CMK (cell line): ENCODE results near the gene BNIPL.

Experiments used
- DNase-seq: peaks from one replicate; pipeline ENCODE4 v3.0.0-alpha.2; 2010; ENCODE audit warnings: low read depth

BNIPL gene

GRCh38 chr1:151036356-151036755 lies at the start of gene BNIPL:
BNIPL (plus strand) TSS chr1:151036586; CDS start chr1:151036726, 140 bp downstream.
- DNase-seq, result no peak

- DNase-seq, result no peak
These were observed 48.5 kb upstream of the BNIPL start for GRCh38 chr1:150987924-150988323.

- DNase-seq, result no peak
These were observed 43.8 kb upstream of the BNIPL start for GRCh38 chr1:150992626-150993025.

- no peak for DNase-seq
These were observed 42.1 kb upstream of the BNIPL start for GRCh38 chr1:150994248-150994647.

- DNase-seq, result no peak
These were observed 40.9 kb upstream of the BNIPL start for GRCh38 chr1:150995460-150995859.

GRCh38 chr1:150995896-150996295 lies 40.5 kb upstream of the BNIPL start:
- no peak for DNase-seq

- no peak for DNase-seq
These were observed 39.1 kb upstream of the BNIPL start for GRCh38 chr1:150997126-150997872.

GRCh38 chr1:150997949-150998348 lies 38.4 kb upstream of the BNIPL start:
- no peak for DNase-seq

- no peak for DNase-seq
These were observed 37.2 kb upstream of the BNIPL start for GRCh38 chr1:150999051-150999674.

- DNase-seq, result no peak
These were observed 36.5 kb upstream of the BNIPL start for GRCh38 chr1:150999926-151000325.

- DNase-seq, result no peak
These were observed 36.0 kb upstream of the BNIPL start for GRCh38 chr1:151000408-151000807.

- no peak for DNase-seq
These were observed 34.8 kb upstream of the BNIPL start for GRCh38 chr1:151001602-151002001.

- DNase-seq, result no peak
These were observed 34.3 kb upstream of the BNIPL start for GRCh38 chr1:151002051-151002450.

- no peak for DNase-seq
These were observed 33.8 kb upstream of the BNIPL start for GRCh38 chr1:151002611-151003010.

GRCh38 chr1:151003180-151003579 lies 33.2 kb upstream of the BNIPL start:
- DNase-seq, result no peak

GRCh38 chr1:151005729-151006319 lies 30.6 kb upstream of the BNIPL start:
- no peak for DNase-seq

GRCh38 chr1:151006327-151007052 lies 29.9 kb upstream of the BNIPL start, which contains the start of gene MINDY1:
MINDY1 (minus strand) TSS chr1:151006902; CDS start chr1:151002617, 4,285 bp downstream.
- DNase-seq, result peak; percentile 44

GRCh38 chr1:151007853-151008243 lies 28.5 kb upstream of the BNIPL start:
- DNase-seq, result no peak

- DNase-seq, result peak; percentile 91
These were observed 27.9 kb upstream of the BNIPL start, which contains the start of gene PRUNE1 for GRCh38 chr1:151008244-151009205. PRUNE1 (plus strand) TSS chr1:151008449; CDS start chr1:151008633, 184 bp downstream.

GRCh38 chr1:151009206-151009587 lies 27.2 kb upstream of the BNIPL start:
- no peak for DNase-seq

- DNase-seq, result no peak
These were observed 26.6 kb upstream of the BNIPL start for GRCh38 chr1:151009674-151010345.
